Spleen (tissue), 11 donors: ENCODE results near the gene BPIFB3. TPM values are rescaled to one million over a fixed set of nuclear protein-coding genes. Genes with fewer than 3 reads are reported as not detected.
A peak's percentile ranks its signal among the peaks of the same experiment; 100 is the strongest.

Experiments used
- DNase-seq: peaks from one replicate; pipeline ENCODE4 v3.0.0-alpha.2; 2020
- H3K27ac ChIP-seq, 8 donors: fragments of 200-600 bp; sonication (generic) in 7 of 8; 1 replicate in 4 of 8; 2 replicates in 4 of 8; pipeline versions ENCODE4 v1.5.0 to v1.8.0; 2016 to 2021; ENCODE audit warnings: inconsistent platforms in 4 of 8, mild to moderate bottlenecking in 4 of 8, moderate library complexity in 1 of 8
- H3K27me3 ChIP-seq, 7 donors: fragments of 200-600 bp; sonication (generic) in 6 of 7; replicated peaks in 1 of 7; 1 replicate in 4 of 7; 2 replicates in 3 of 7; pipeline versions ENCODE4 v1.5.0 to v1.8.0; 2016 to 2021; ENCODE audit warnings: inconsistent platforms in 3 of 7, mild to moderate bottlenecking in 1 of 7
- H3K36me3 ChIP-seq, 6 donors: fragments of 200-600 bp; sonication (generic) in 5 of 6; 1 replicate in 4 of 6; 2 replicates in 2 of 6; pipeline versions ENCODE4 v1.5.0 to v1.8.0; 2016 to 2021; ENCODE audit warnings: inconsistent platforms in 2 of 6
- H3K4me1 ChIP-seq, 6 donors: fragments of 200-600 bp; sonication (generic) in 5 of 6; 1 replicate in 3 of 6; 2 replicates in 3 of 6; pipeline versions ENCODE4 v1.5.0 to v1.8.0; 2016 to 2021; ENCODE audit warnings: inconsistent platforms in 3 of 6
- H3K4me3 ChIP-seq, 8 donors: fragments of 200-600 bp; sonication (generic) in 7 of 8; 1 replicate in 4 of 8; 2 replicates in 4 of 8; pipeline versions ENCODE4 v1.5.0 to v1.8.0; 2016 to 2021; ENCODE audit warnings: inconsistent platforms in 4 of 8, mild to moderate bottlenecking in 4 of 8, moderate library complexity in 2 of 8
- H3K9me3 ChIP-seq, 8 donors: fragments of 200-600 bp; sonication (generic) in 7 of 8; 1 replicate in 4 of 8; 2 replicates in 4 of 8; pipeline versions ENCODE4 v1.5.0 to v1.8.0; 2016 to 2021; ENCODE audit warnings: inconsistent platforms in 4 of 8
- POLR2A ChIP-seq, 3 donors: fragments of 450-650 bp; IDR thresholded peaks; one replicate each; pipeline ENCODE4 v1.5.1; 2017; ENCODE audit warnings: antibody characterized with exemption in 3 of 3, mild to moderate bottlenecking in 1 of 3
- POLR2AphosphoS5 ChIP-seq, 3 donors: sonication (generic); formaldehyde crosslinking; IDR thresholded peaks; one replicate each; pipeline ENCODE4 v1.5.1; 2017; ENCODE audit warnings: antibody characterized with exemption in 3 of 3
- WGBS, 5 donors: extraction: QIAGEN DNeasy Blood & Tissue Kit in 3 of 5; methylation state at CpG; one replicate each; pipeline versions ENCODE4 v1.1.5 to v1.1.7; 2013 to 2018; 5-methylcytosine and 5-hydroxymethylcytosine counted together
- intact Hi-C: fragments of 100-400 bp; cut with DNase I; formaldehyde crosslinking; loops from one replicate; pipeline ENCODE4 v1.15.0; 2023; ENCODE audit warnings: low total_unique reads
- polyA plus RNA-seq, 3 donors: library from polyadenylated mRNA; stranded (reverse); fragments of 200-250 nt; gene quantifications; one replicate each; pipeline ENCODE4 v1.2.1, GENCODE V29; 2013
- total RNA-seq, 7 donors: library from RNA; depleted of rRNA in 3 of 7; stranded (reverse); fragments of >200 nt in 3 of 7; fragmentation: NEBNext Ultra II Directional in 4 of 7; extraction: Animal tissue kit (Norgen Biotek cat#: 25700) in 4 of 7; gene quantifications; one replicate each; pipeline versions ENCODE4 v1.1.0 to v1.2.1, GENCODE V29; 2016 to 2021
- TF ChIP-seq, protein P1 (sequence below), 11 experiments: fragments of 200-600 bp in 7 of 11; fragments of 450-650 bp in 4 of 11; sonication (generic) in 4 of 11; IDR thresholded peaks in 8 of 11; conservative IDR thresholded peaks in 3 of 11; 1 replicate in 7 of 11; 2 replicates in 4 of 11; pipeline versions ENCODE4 v1.4.0 to v1.8.0; 2016 to 2021; ENCODE audit warnings: antibody characterized with exemption in 11 of 11, inconsistent platforms in 4 of 11, mild to moderate bottlenecking in 1 of 11
- donor health status: healthy with polysubstance abuse.
- donor health status: DM: no; HTN: no; CAD: no; lungs with moderate emphysema.
- donor health status: DM: no; HTN: no; CAD: no.
- donor health status: Bipolar disorder and iron deficiency.
- donor health status: healthy.
- donor health status: DM: no; HTN: no; CAD: no.
- donor health status: DM: yes; HTN: yes; CAD: no.

Gene BPIFB3
- total and polyA plus RNA-seq, 10 donors: not detected

DNA sequence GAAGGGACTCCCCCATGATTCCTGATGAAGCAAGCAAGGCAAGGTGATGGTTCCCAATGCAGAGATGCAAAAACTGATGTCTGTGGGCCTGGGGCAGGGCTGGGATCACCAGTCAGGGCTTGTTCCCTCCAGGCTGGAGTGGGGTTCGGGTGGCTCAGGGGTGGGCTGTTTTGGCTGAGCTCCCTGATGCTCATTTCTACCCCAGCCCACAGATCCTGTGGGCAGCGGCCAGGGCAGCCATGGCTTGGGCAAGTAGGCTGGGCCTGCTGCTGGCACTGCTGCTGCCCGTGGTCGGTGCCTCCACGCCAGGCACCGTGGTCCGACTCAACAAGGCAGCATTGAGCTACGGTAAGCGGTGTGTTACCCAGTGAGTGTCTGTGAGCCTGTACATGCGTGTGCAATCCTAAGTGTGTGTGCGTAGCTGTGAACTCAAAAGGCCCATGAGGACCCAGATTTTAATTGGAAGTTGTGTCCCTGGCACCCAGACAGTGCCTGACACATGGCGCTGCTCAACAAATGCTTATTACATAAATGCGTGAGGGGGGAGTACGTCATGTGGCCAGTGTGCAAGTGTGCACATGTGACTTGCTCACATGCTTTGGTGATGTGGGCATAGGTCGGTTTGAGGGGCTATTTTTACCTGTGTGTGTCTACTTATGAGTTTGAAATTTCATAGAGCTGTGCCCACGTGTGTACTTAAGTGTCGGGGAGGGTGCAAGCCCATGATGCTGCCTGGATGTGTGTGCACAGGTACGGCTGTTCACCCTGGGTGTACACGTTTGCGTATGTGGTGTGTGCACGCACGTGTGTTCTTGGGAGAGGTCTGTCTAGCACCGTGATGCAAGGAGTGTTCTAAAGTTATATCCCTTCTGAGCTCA is 45.1 kb upstream of the BPIFB3 start:
- peak; percentile 62 for DNase-seq
- Histone ChIP-seq H3K9me3 (peaks cover 0 to 12% (median 8%) of the 10 kb centered on the region in 8 donors), H3K4me3 (no peak overlapping the region), H3K27me3 (peaks cover 0 to under 1% (median 0%) of the 10 kb centered on the region in 7 donors), H3K36me3 (no peaks in the 10 kb centered on the region), H3K4me1 (peaks cover 0 to 10% (median 0%) of the 10 kb centered on the region in 6 donors), H3K27ac (no peak overlapping the region)
- TF ChIP-seq, protein P1, sequence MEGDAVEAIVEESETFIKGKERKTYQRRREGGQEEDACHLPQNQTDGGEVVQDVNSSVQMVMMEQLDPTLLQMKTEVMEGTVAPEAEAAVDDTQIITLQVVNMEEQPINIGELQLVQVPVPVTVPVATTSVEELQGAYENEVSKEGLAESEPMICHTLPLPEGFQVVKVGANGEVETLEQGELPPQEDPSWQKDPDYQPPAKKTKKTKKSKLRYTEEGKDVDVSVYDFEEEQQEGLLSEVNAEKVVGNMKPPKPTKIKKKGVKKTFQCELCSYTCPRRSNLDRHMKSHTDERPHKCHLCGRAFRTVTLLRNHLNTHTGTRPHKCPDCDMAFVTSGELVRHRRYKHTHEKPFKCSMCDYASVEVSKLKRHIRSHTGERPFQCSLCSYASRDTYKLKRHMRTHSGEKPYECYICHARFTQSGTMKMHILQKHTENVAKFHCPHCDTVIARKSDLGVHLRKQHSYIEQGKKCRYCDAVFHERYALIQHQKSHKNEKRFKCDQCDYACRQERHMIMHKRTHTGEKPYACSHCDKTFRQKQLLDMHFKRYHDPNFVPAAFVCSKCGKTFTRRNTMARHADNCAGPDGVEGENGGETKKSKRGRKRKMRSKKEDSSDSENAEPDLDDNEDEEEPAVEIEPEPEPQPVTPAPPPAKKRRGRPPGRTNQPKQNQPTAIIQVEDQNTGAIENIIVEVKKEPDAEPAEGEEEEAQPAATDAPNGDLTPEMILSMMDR (IDR thresholded peaks at IDR 0.05 in 8 of 11, conservative IDR thresholded peaks at IDR 0.05 in 3 of 11): no peak
- TF ChIP-seq POLR2AphosphoS5 (IDR thresholded peaks at IDR 0.05) (no peak), POLR2A (IDR thresholded peaks at IDR 0.05) (no peak)
- intact Hi-C loops: loop anchor here (5.0 kb wide), 1 partner anchor 106 kb away; no protein-coding TSS in a partner anchor
- WGBS, 5 donors: 82 to 93% (median 89%) methylated on average over 21 to 23 of the region's 23 CpGs

DNA sequence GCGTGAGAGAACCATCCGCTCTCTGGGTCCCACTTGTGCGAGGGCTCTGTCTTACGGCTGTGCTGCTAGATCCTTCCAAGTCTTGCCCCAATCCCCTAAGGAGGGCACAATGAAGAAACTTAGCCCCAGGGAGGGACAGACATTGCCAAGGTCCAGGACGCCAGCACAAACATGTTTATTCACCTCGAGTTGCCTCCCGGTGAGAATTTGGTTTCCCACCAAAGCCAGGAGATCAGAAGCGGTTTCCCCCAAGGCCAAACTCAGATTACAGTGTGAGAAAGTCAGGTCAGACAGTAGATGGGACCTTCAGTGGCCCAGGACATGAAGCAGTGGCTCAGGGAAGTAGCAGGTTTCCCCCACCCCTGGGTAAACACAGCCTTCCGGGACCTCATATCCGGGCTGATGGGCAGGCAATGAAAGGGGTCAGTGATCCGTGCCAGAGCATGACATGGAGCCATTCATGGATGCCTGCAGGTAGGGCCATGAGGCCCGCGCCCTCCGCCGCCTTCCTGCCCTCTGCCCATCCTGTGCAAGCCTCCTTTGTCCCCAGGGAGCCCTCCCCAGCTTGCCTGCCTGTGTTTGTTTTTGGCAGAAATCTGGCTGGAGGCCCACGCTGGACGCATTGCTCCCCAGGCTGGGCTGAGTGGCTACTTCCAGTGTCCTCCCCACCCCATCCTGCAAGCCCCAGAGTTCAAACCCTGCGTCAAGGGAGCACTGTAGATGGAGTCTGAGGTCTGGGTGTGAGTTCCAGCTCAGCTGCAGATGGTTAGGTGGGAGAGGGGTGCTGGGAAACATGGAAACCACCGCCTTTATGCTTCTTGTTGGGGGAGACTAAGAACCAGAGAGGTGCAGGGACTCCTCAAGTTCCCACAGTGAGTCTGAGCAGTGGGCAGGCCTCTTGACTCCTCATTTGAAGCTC is 44.2 kb upstream of the BPIFB3 start:
- peak; percentile 67 for DNase-seq
- TF ChIP-seq POLR2A (IDR thresholded peaks at IDR 0.05): no peak
- TF ChIP-seq, protein P1 (IDR thresholded peaks at IDR 0.05 in 8 of 11, conservative IDR thresholded peaks at IDR 0.05 in 3 of 11): no peak
- no peak for TF ChIP-seq POLR2AphosphoS5 (IDR thresholded peaks at IDR 0.05)
- peaks cover 0 to 6% (median 0%) of the 10 kb centered on the region in 7 donors for H3K27me3 ChIP-seq
- H3K9me3 ChIP-seq: peaks cover 0 to 12% (median 8%) of the 10 kb centered on the region in 8 donors
- H3K36me3 ChIP-seq: no peaks in the 10 kb centered on the region
- H3K27ac ChIP-seq: no peak overlapping the region
- H3K4me1 ChIP-seq: peaks cover 0 to 10% (median 0%) of the 10 kb centered on the region in 6 donors
- intact Hi-C loops: loop anchor here (5.0 kb wide), 1 partner anchor 107 kb away; no protein-coding TSS in a partner anchor
- WGBS, 5 donors: 67 to 81% (median 71%) methylated on average over 16 to 19 of the region's 19 CpGs
- H3K4me3 ChIP-seq: no peak overlapping the region

GRCh38 chr20:33010133-33010504 is 43.6 kb upstream of the BPIFB3 start:
- TF ChIP-seq POLR2AphosphoS5 (IDR thresholded peaks at IDR 0.05): no peak
- TF ChIP-seq, protein P1 (IDR thresholded peaks at IDR 0.05 in 8 of 11, conservative IDR thresholded peaks at IDR 0.05 in 3 of 11): no peak
- no peak for TF ChIP-seq POLR2A (IDR thresholded peaks at IDR 0.05)
- intact Hi-C loops: no loop called here
- Histone ChIP-seq H3K27ac (no peak overlapping the region), H3K36me3 (no peaks in the 10 kb centered on the region), H3K4me1 (peaks cover 0 to 10% (median 0%) of the 10 kb centered on the region in 6 donors), H3K4me3 (no peak overlapping the region), H3K9me3 (peaks cover 0 to 8% (median 5%) of the 10 kb centered on the region in 8 donors), H3K27me3 (peaks cover 0 to 6% (median 0%) of the 10 kb centered on the region in 7 donors)
- DNase-seq: peak; percentile 39
- WGBS, 5 donors: 74 to 92% (median 89%) methylated on average over 5 of the region's 5 CpGs
